Lower leg skin (tissue), 4 donors: ENCODE results near the gene ARHGDIA. TPM values are rescaled to one million over a fixed set of nuclear protein-coding genes. Genes with fewer than 3 reads are reported as not detected.

Experiments
- DNase-seq, 2 donors: peaks; one replicate each; pipeline ENCODE4 v3.0.0-alpha.2; 2019; ENCODE audit warnings: low spot score in 2 of 2
- H3K4me3 ChIP-seq: fragments of 200-600 bp; sonication (generic); 2 replicates; pipeline ENCODE4 v1.5.1; 2017; ENCODE audit warnings: mild to moderate bottlenecking, low read depth; ENCODE audit not compliant: poor library complexity, severe bottlenecking
- CTCF ChIP-seq, 3 donors: fragments of 450-650 bp; IDR thresholded peaks; one replicate each; pipeline ENCODE4 v1.5.1; 2016; ENCODE audit warnings: antibody characterized with exemption in 3 of 3, mild to moderate bottlenecking in 3 of 3, moderate library complexity in 2 of 3
- POLR2A ChIP-seq, 2 donors: fragments of 450-650 bp; IDR thresholded peaks; one replicate each; pipeline ENCODE4 v1.6.1; 2016 to 2017; ENCODE audit warnings: antibody characterized with exemption in 2 of 2, mild to moderate bottlenecking in 1 of 2, moderate library complexity in 1 of 2
- WGBS, 2 donors: methylation state at CpG; one replicate each; pipeline ENCODE4 v1.1.5; 2018; 5-methylcytosine and 5-hydroxymethylcytosine counted together
- intact Hi-C: fragments of 100-400 bp; cut with DNase I; formaldehyde crosslinking; loops from one replicate; pipeline ENCODE4 v1.15.0; 2023; ENCODE audit warnings: low total_unique reads
- total RNA-seq, 4 donors: library from RNA; depleted of rRNA; stranded (reverse); fragments of >200 nt; gene quantifications; one replicate each; pipeline ENCODE4 v1.1.0, GENCODE V29; 2016

Gene ARHGDIA
- total RNA-seq, 4 donors from 2014 or later = 144 to 280 (median 201) TPM

- TF ChIP-seq POLR2A (IDR thresholded peaks at IDR 0.05) (no peak), CTCF (IDR thresholded peaks at IDR 0.05) (no peak)
- no peak overlapping the region for H3K4me3 ChIP-seq
- WGBS, 2 donors = 72% methylated on average over 8 of the region's 8 CpGs; no CpG with 5 or more reads in 1 of the 2 donors
- intact Hi-C loops = no loop called here
- no peak for DNase-seq
Observed at GRCh38 chr17:81822312-81822637, 48.9 kb downstream of the ARHGDIA start.

GRCh38 chr17:81821603-81822311, 49.4 kb downstream of the ARHGDIA start:
- 24 to 34% methylated on average over 15 to 18 of the region's 20 CpGs for WGBS, 2 donors
- DNase-seq = peak; percentile 72 to 94
- intact Hi-C loops = no loop called here
- no peak overlapping the region for H3K4me3 ChIP-seq
- peak in 1 of 3 donors; percentile 67 for TF ChIP-seq CTCF (IDR thresholded peaks at IDR 0.05)
- TF ChIP-seq POLR2A (IDR thresholded peaks at IDR 0.05) = no peak

- WGBS, 2 donors = 71 to 73% methylated on average over 7 to 8 of the region's 8 CpGs
- TF ChIP-seq POLR2A (IDR thresholded peaks at IDR 0.05) (no peak), CTCF (IDR thresholded peaks at IDR 0.05) (no peak)
- intact Hi-C loops = no loop called here
- DNase-seq = no peak
- H3K4me3 ChIP-seq = no peak overlapping the region
Observed at GRCh38 chr17:81821147-81821546, 50.0 kb downstream of the ARHGDIA start.

GRCh38 chr17:81819708-81820107, 51.4 kb downstream of the ARHGDIA start:
- no peak overlapping the region for H3K4me3 ChIP-seq
- 44 to 73% methylated on average over 5 to 11 of the region's 13 CpGs for WGBS, 2 donors
- intact Hi-C loops = no loop called here
- no peak for TF ChIP-seq POLR2A (IDR thresholded peaks at IDR 0.05)
- no peak for TF ChIP-seq CTCF (IDR thresholded peaks at IDR 0.05)
- no peak for DNase-seq

- 58 to 62% methylated on average over 7 of the region's 7 CpGs for WGBS, 2 donors
- intact Hi-C loops = no loop called here
- no peak for DNase-seq
Observed at GRCh38 chr17:81817758-81818147, 53.4 kb downstream of the ARHGDIA start.

More at GRCh38 chr17:81817758-81818147, 53.4 kb downstream of the ARHGDIA start:
- no peak overlapping the region for H3K4me3 ChIP-seq
- TF ChIP-seq CTCF (IDR thresholded peaks at IDR 0.05) (no peak), POLR2A (IDR thresholded peaks at IDR 0.05) (no peak)

Other genes with a start within 250 kb of the ARHGDIA start
- gene NPLOC4, start 234.2 kb downstream of the ARHGDIA start, total RNA-seq = 10 to 100 TPM; 49.3 to 78.7 (median 67.8) TPM
- gene TSPAN10, start 234.1 kb downstream of the ARHGDIA start, total RNA-seq = 1 to 10 TPM in 2 of 4 donors, under 1 TPM in 1, not detected in 1; 0.57 to 2.5 (median 1.6) TPM
- gene PDE6G, start 214.8 kb downstream of the ARHGDIA start, total RNA-seq = 1 to 10 TPM in 2 of 4 donors, under 1 TPM in 1, not detected in 1; 0.30 to 8.9 (median 1.1) TPM
- 10 to 100 TPM; 33.5 to 68.3 (median 48.2) TPM for gene OXLD1, start 204.7 kb downstream of the ARHGDIA start, total RNA-seq
- gene CCDC137, start 204.6 kb downstream of the ARHGDIA start, total RNA-seq = 10 to 100 TPM; 19.7 to 35.2 (median 28.3) TPM
- gene ARL16, start 187.5 kb downstream of the ARHGDIA start, total RNA-seq = 10 to 100 TPM; 29.2 to 45.1 (median 36.2) TPM
- gene HGS, start 187.3 kb downstream of the ARHGDIA start, total RNA-seq = 100 to 1,000 TPM in 1 of 4 donors, 10 to 100 TPM in 3; 87.0 to 160 (median 92.1) TPM
- gene MRPL12, start 168.0 kb downstream of the ARHGDIA start, total RNA-seq = 10 to 100 TPM; 39.5 to 64.0 (median 43.1) TPM
- 10 to 100 TPM; 23.4 to 30.6 (median 25.9) TPM for gene SLC25A10, start 159.1 kb downstream of the ARHGDIA start, total RNA-seq
- gene GCGR, start 67.2 kb downstream of the ARHGDIA start, total RNA-seq = under 1 TPM; 0.16 to 0.71 (median 0.47) TPM
- gene MCRIP1, start 38.0 kb downstream of the ARHGDIA start, total RNA-seq = 10 to 100 TPM; 21.6 to 41.0 (median 28.8) TPM
- gene PPP1R27, start 36.3 kb downstream of the ARHGDIA start, total RNA-seq = under 1 TPM in 1 of 4 donors, not detected in 3; 0.36 TPM
- gene P4HB, start 10.8 kb downstream of the ARHGDIA start, total RNA-seq = 100 to 1,000 TPM; 685 to 999 (median 839) TPM
- 100 to 1,000 TPM in 1 of 4 donors, 10 to 100 TPM in 3; 69.4 to 116 (median 79.7) TPM for gene ALYREF, start 20.2 kb upstream of the ARHGDIA start, total RNA-seq
- gene ANAPC11, start 20.4 kb upstream of the ARHGDIA start, total RNA-seq = 100 to 1,000 TPM in 2 of 4 donors, 10 to 100 TPM in 2; 92.3 to 152 (median 107) TPM
- 1 to 10 TPM in 2 of 4 donors, under 1 TPM in 1, not detected in 1; 0.71 to 3.3 (median 2.0) TPM for gene NPB, start 30.9 kb upstream of the ARHGDIA start, total RNA-seq
- gene PCYT2, start 40.1 kb upstream of the ARHGDIA start, total RNA-seq = 10 to 100 TPM; 16.2 to 37.0 (median 25.3) TPM
- gene SIRT7, start 46.8 kb upstream of the ARHGDIA start, total RNA-seq = 10 to 100 TPM; 32.0 to 44.6 (median 38.0) TPM
- 10 to 100 TPM; 17.4 to 23.2 (median 19.7) TPM for gene MAFG, start 56.4 kb upstream of the ARHGDIA start, total RNA-seq
- gene PYCR1, start 66.0 kb upstream of the ARHGDIA start, total RNA-seq = 10 to 100 TPM in 1 of 4 donors, 1 to 10 TPM in 3; 4.2 to 13.5 (median 8.3) TPM
- not detected for gene MYADML2, start 75.9 kb upstream of the ARHGDIA start, total RNA-seq
- gene NOTUM, start 89.8 kb upstream of the ARHGDIA start, total RNA-seq = 1 to 10 TPM in 3 of 4 donors, under 1 TPM in 1; 0.89 to 3.5 (median 2.1) TPM
- gene ASPSCR1, start 106.3 kb upstream of the ARHGDIA start, total RNA-seq = 10 to 100 TPM; 24.0 to 31.5 (median 27.4) TPM
- gene CENPX, start 151.5 kb upstream of the ARHGDIA start, total RNA-seq = 10 to 100 TPM; 64.8 to 79.7 (median 71.2) TPM
- 10 to 100 TPM; 16.7 to 18.3 (median 17.6) TPM for gene LRRC45, start 152.0 kb upstream of the ARHGDIA start, total RNA-seq
- gene RAC3, start 160.3 kb upstream of the ARHGDIA start, total RNA-seq = 10 to 100 TPM in 2 of 4 donors, 1 to 10 TPM in 2; 8.2 to 16.8 (median 10.0) TPM
- 100 to 1,000 TPM; 124 to 199 (median 149) TPM for gene DCXR, start 166.4 kb upstream of the ARHGDIA start, total RNA-seq
- 10 to 100 TPM; 44.8 to 83.7 (median 50.9) TPM for gene RFNG, start 180.5 kb upstream of the ARHGDIA start, total RNA-seq
- 10 to 100 TPM; 57.2 to 99.3 (median 79.1) TPM for gene GPS1, start 180.6 kb upstream of the ARHGDIA start, total RNA-seq
- gene DUS1L, start 194.5 kb upstream of the ARHGDIA start, total RNA-seq = 100 to 1,000 TPM in 1 of 4 donors, 10 to 100 TPM in 3; 65.8 to 113 (median 89.8) TPM
- 100 to 1,000 TPM; 141 to 424 (median 233) TPM for gene FASN, start 226.9 kb upstream of the ARHGDIA start, total RNA-seq